Neural cell (in vitro differentiated cells): ENCODE results near the gene CPEB1. TPM values are rescaled to one million over a fixed set of nuclear protein-coding genes. Genes with fewer than 3 reads are reported as not detected.

Experiments
- H2AFZ ChIP-seq: fragments of 200-600, 300-800 bp; sonication (generic), shearing (Covaris generic); 2 replicates; pipeline ENCODE4 v1.6.0; 2014; ENCODE audit warnings: low read depth, mild to moderate bottlenecking, antibody characterized with exemption, low read length, moderate library complexity
- H3F3A ChIP-seq: fragments of 200-600 bp; shearing (Covaris generic); 2 replicates; pipeline ENCODE4 v1.6.1; 2016; ENCODE audit warnings: mild to moderate bottlenecking, moderate library complexity, mixed read lengths, antibody characterized with exemption, low read length; ENCODE audit not compliant: insufficient read depth, poor library complexity, severe bottlenecking
- H3K27ac ChIP-seq: fragments of 200-600, 300-800 bp; sonication (generic), shearing (Covaris generic); 2 replicates; pipeline ENCODE4 v1.5.1; 2014; ENCODE audit warnings: mild to moderate bottlenecking, low read length, moderate library complexity
- H3K27me3 ChIP-seq: fragments of 300-800, 200-600 bp; sonication (generic), shearing (Covaris generic); 2 replicates; pipeline ENCODE4 v1.6.0; 2014; ENCODE audit warnings: mild to moderate bottlenecking, low read depth, low read length, moderate library complexity; ENCODE audit not compliant: insufficient read depth
- H3K36me3 ChIP-seq: fragments of 300-800, 200-600 bp; sonication (generic), shearing (Covaris generic); 2 replicates; pipeline ENCODE4 v1.5.1; 2014; ENCODE audit warnings: mild to moderate bottlenecking, antibody characterized with exemption, low read length, moderate library complexity; ENCODE audit not compliant: insufficient read depth
- H3K4me2 ChIP-seq: fragments of 300-800, 200-600 bp; sonication (generic), shearing (Covaris generic); 2 replicates; pipeline ENCODE4 v1.6.0; 2014; ENCODE audit warnings: mild to moderate bottlenecking, low read length
- H3K4me3 ChIP-seq: fragments of 300-800, 200-600 bp; sonication (generic), shearing (Covaris generic); 2 replicates; pipeline ENCODE4 v1.5.1; 2014; ENCODE audit warnings: mild to moderate bottlenecking, low read length, moderate library complexity
- H3K79me2 ChIP-seq: fragments of 200-600 bp; shearing (Covaris generic); replicated peaks from 2 replicates; pipeline ENCODE4 v1.6.0; 2014; ENCODE audit warnings: mild to moderate bottlenecking, low read length, moderate library complexity; ENCODE audit not compliant: insufficient read depth
- H3K9ac ChIP-seq: fragments of 300-800, 200-600 bp; sonication (generic), shearing (Covaris generic); 2 replicates; pipeline ENCODE4 v1.6.1; 2016; ENCODE audit warnings: mild to moderate bottlenecking, low read length, mixed read lengths
- H3K9me2 ChIP-seq: fragments of 200-600 bp; shearing (Covaris generic); 2 replicates; pipeline ENCODE4 v1.6.1; 2016; ENCODE audit warnings: mild to moderate bottlenecking, low read length, mixed read lengths; ENCODE audit not compliant: insufficient read depth
- H3K9me3 ChIP-seq: fragments of 200-600, 300-800 bp; sonication (generic), shearing (Covaris generic); 2 replicates; pipeline ENCODE4 v1.6.1; 2016; ENCODE audit warnings: mild to moderate bottlenecking, mixed run types, low read length, moderate library complexity, mixed read lengths
- H4K20me1 ChIP-seq: fragments of 200-600 bp; shearing (Covaris generic); 2 replicates; pipeline ENCODE4 v1.6.1; 2016; ENCODE audit warnings: mild to moderate bottlenecking, mixed run types; ENCODE audit not compliant: insufficient read depth
- EP300 ChIP-seq: fragments of 450-650 bp; conservative IDR thresholded peaks from 2 replicates; pipeline ENCODE4 v1.6.1; 2014; ENCODE audit warnings: antibody characterized with exemption, mild to moderate bottlenecking, moderate library complexity; ENCODE audit not compliant: poor library complexity, severe bottlenecking
- EZH2 ChIP-seq: fragments of 200-600, 300-800 bp; shearing (Covaris generic), sonication (generic); IDR thresholded peaks from 2 replicates; pipeline ENCODE4 v1.6.1; 2014; ENCODE audit warnings: antibody characterized with exemption, low read length, borderline replicate concordance, mild to moderate bottlenecking; ENCODE audit not compliant: insufficient read depth, poor library complexity, severe bottlenecking
- MXI1 ChIP-seq: fragments of 450-650 bp; conservative IDR thresholded peaks from 2 replicates; pipeline ENCODE4 v1.6.1; 2014; ENCODE audit warnings: antibody characterized with exemption, mild to moderate bottlenecking; ENCODE audit not compliant: poor library complexity, severe bottlenecking
- POLR2AphosphoS5 ChIP-seq: IDR thresholded peaks from 2 replicates; pipeline ENCODE4 v1.6.1; 2012
- RAD21 ChIP-seq: fragments of 450-650 bp; conservative IDR thresholded peaks from 2 replicates; pipeline ENCODE4 v1.6.1; 2014; ENCODE audit warnings: antibody characterized with exemption, mild to moderate bottlenecking, moderate library complexity
- SMC3 ChIP-seq: fragments of 450-650 bp; conservative IDR thresholded peaks from 2 replicates; pipeline ENCODE4 v1.6.1; 2014; ENCODE audit warnings: antibody characterized with exemption, mild to moderate bottlenecking, moderate library complexity; ENCODE audit not compliant: poor library complexity
- TAF1 ChIP-seq: IDR thresholded peaks from 2 replicates; pipeline ENCODE4 v1.6.1; 2012; ENCODE audit warnings: low read depth
- polyA plus RNA-seq: library from polyadenylated mRNA; depleted of rRNA; stranded (reverse); fragments of >200 nt; gene quantifications from 2 replicates; pipeline ENCODE4 v1.2.3, GENCODE V29; 2014
- TF ChIP-seq, protein P1 (sequence below): fragments of 450-650 bp; IDR thresholded peaks from 2 replicates; pipeline ENCODE4 v1.5.1; 2014; ENCODE audit warnings: antibody characterized with exemption, mild to moderate bottlenecking, moderate library complexity; ENCODE audit not compliant: poor library complexity, severe bottlenecking
- TF ChIP-seq, protein P2 (sequence below): IDR thresholded peaks from 2 replicates; pipeline ENCODE4 v1.6.1; 2012; ENCODE audit warnings: borderline replicate concordance

CPEB1 gene
- polyA plus RNA-seq, 1 donor from 2014 or later: 0.61 TPM

DNA sequence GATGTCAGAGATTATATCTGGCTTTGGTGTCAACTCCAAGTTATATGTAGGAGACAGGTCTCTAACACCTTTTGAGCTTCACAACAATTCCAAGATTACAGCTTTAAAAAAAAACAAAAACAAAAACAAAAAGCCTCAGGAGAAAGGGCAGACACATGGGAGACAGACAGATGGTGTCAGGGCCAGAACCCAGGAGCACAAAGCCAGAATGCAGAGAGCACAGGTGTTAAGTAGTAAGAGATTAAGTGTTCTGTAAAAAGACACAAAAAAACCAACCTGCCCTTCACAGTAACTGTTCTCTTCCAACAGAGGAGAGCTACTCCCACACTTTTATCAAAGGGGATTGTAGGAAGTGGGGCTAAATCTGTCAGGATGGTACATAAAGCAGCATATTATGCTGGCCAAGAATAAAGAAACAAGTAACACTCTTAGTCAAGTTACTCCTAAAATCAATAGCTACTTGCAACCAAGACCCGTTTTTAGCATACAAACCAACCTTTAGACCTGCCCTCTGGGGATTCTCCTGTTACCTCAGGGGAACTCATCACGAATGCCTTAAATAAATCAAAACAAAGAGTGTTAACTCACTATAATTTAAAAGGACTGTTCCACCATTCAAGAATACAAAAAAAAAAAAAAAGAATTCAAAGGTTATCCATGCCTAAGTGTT, 5.9 kb downstream of the CPEB1 start:
- Histone ChIP-seq H2AFZ (no peak overlapping the region), H4K20me1 (no peaks in the 10 kb centered on the region), H3K9me2 (no peaks in the 10 kb centered on the region), H3K27me3 (peaks cover 33% of the 10 kb centered on the region), H3K4me2 (no peak overlapping the region), H3K4me3 (no peak overlapping the region), H3K9me3 (no peaks in the 10 kb centered on the region), H3K79me2 (no peaks in the 10 kb centered on the region), H3F3A (no peaks in the 10 kb centered on the region), H3K9ac (no peak overlapping the region), H3K27ac (no peak overlapping the region), H3K36me3 (no peaks in the 10 kb centered on the region)
- TF ChIP-seq MXI1 (no peak), SMC3 (no peak), POLR2AphosphoS5 (no peak), TAF1 (no peak), EZH2 (no peak), EP300 (no peak), RAD21 (no peak)
- TF ChIP-seq, protein P1, sequence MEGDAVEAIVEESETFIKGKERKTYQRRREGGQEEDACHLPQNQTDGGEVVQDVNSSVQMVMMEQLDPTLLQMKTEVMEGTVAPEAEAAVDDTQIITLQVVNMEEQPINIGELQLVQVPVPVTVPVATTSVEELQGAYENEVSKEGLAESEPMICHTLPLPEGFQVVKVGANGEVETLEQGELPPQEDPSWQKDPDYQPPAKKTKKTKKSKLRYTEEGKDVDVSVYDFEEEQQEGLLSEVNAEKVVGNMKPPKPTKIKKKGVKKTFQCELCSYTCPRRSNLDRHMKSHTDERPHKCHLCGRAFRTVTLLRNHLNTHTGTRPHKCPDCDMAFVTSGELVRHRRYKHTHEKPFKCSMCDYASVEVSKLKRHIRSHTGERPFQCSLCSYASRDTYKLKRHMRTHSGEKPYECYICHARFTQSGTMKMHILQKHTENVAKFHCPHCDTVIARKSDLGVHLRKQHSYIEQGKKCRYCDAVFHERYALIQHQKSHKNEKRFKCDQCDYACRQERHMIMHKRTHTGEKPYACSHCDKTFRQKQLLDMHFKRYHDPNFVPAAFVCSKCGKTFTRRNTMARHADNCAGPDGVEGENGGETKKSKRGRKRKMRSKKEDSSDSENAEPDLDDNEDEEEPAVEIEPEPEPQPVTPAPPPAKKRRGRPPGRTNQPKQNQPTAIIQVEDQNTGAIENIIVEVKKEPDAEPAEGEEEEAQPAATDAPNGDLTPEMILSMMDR: no peak
- TF ChIP-seq, protein P2, sequence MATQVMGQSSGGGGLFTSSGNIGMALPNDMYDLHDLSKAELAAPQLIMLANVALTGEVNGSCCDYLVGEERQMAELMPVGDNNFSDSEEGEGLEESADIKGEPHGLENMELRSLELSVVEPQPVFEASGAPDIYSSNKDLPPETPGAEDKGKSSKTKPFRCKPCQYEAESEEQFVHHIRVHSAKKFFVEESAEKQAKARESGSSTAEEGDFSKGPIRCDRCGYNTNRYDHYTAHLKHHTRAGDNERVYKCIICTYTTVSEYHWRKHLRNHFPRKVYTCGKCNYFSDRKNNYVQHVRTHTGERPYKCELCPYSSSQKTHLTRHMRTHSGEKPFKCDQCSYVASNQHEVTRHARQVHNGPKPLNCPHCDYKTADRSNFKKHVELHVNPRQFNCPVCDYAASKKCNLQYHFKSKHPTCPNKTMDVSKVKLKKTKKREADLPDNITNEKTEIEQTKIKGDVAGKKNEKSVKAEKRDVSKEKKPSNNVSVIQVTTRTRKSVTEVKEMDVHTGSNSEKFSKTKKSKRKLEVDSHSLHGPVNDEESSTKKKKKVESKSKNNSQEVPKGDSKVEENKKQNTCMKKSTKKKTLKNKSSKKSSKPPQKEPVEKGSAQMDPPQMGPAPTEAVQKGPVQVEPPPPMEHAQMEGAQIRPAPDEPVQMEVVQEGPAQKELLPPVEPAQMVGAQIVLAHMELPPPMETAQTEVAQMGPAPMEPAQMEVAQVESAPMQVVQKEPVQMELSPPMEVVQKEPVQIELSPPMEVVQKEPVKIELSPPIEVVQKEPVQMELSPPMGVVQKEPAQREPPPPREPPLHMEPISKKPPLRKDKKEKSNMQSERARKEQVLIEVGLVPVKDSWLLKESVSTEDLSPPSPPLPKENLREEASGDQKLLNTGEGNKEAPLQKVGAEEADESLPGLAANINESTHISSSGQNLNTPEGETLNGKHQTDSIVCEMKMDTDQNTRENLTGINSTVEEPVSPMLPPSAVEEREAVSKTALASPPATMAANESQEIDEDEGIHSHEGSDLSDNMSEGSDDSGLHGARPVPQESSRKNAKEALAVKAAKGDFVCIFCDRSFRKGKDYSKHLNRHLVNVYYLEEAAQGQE: no peak

DNA sequence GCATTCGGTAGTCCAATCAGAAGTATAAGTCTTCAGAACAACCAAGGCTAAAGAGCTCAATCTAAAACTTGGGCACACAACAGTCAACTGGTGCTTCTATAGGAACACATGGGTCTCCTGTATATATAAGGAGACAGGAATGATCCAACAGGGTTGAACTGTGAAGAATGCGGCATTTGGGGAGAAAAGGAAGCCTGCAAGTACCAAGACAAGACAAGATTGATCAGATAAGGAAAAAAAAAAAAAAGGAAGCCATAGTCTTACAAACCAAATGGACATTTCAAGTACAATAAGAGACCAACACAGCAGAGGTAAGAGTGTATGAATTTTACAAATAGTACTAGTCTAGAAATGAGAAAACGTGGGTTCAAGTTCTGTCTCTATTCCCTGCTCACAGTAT, 6.5 kb downstream of the CPEB1 start:
- Histone ChIP-seq H4K20me1 (no peaks in the 10 kb centered on the region), H3K27me3 (peaks cover 31% of the 10 kb centered on the region), H3F3A (no peaks in the 10 kb centered on the region), H3K36me3 (no peaks in the 10 kb centered on the region), H3K4me3 (no peak overlapping the region), H3K79me2 (no peaks in the 10 kb centered on the region), H3K9ac (no peak overlapping the region), H3K9me2 (no peaks in the 10 kb centered on the region), H2AFZ (no peak overlapping the region), H3K9me3 (no peaks in the 10 kb centered on the region), H3K4me2 (no peak overlapping the region), H3K27ac (no peak overlapping the region)
- TF ChIP-seq EP300: no peak
- no peak for TF ChIP-seq RAD21
- TF ChIP-seq SMC3: no peak
- TF ChIP-seq, protein P2: no peak
- TF ChIP-seq, protein P1: no peak
- TF ChIP-seq EZH2: no peak
- no peak for TF ChIP-seq TAF1
- TF ChIP-seq MXI1: no peak
- no peak for TF ChIP-seq POLR2AphosphoS5
